Measurements from ENCODE around the gene GALK1. TPM values are rescaled to one million over a fixed set of nuclear protein-coding genes. Genes with fewer than 3 reads are reported as not detected.

The GALK1 gene
- polyA plus RNA-seq, 1 donor (not counting 4 experiments of a cell fraction or from before 2014, with no cell fraction given) = 1.3 TPM

DNA sequence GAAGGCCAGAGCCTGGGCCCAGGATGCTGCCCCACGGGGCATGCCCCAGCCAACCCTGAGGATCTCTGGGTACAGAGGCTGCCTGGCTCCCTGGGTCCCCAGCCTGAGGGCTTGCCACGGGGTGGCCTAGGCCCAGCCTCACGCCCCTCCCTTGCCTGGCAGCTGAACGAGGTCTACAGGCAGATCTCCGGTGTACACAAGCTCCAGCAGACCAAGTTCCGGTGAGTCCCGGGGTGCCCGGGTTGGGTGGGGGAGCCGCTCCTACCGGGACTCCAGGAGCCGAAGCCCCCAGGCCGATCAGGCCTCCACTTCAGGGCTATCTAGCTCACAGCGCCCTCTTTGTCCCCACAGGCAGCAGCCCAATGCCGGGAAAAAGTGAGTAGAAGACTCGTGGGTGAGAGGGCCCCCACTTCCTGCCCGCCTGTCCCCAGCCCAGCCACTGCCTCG is 24.3 kb downstream of the GALK1 start:
- dilution Hi-C loops (cut with MboI; ENCODE audit: extremely low pct_ligation_motif_present, low sequenced_read_pairs) = no loop called here
- H3K27ac ChIP-seq (ENCODE audit: control insufficient read depth, insufficient read depth, low read length) = no peak overlapping the region
- peaks cover 65% of the 10 kb centered on the region for H3K79me2 ChIP-seq (ENCODE audit: control insufficient read depth, insufficient read depth, low read length)
- H3K9ac ChIP-seq (ENCODE audit: control insufficient read depth, extremely low read depth, insufficient read depth, low read length) = no peak overlapping the region
- no peaks in the 10 kb centered on the region for H3K9me1 ChIP-seq (ENCODE audit: control insufficient read depth, extremely low read depth, insufficient read depth, low read length)
- DNase-seq (ENCODE audit: low read depth, low spot score) (no peak), FAIRE-seq (no peak)
- H3K36me3 ChIP-seq (ENCODE audit: control insufficient read depth in 2 of 2, extremely low read depth in 1 of 2, insufficient read depth in 2 of 2, low read length in 2 of 2) = peaks cover 66 to 84% of the 10 kb centered on the region in 2 experiments
- TF ChIP-seq, protein P1, sequence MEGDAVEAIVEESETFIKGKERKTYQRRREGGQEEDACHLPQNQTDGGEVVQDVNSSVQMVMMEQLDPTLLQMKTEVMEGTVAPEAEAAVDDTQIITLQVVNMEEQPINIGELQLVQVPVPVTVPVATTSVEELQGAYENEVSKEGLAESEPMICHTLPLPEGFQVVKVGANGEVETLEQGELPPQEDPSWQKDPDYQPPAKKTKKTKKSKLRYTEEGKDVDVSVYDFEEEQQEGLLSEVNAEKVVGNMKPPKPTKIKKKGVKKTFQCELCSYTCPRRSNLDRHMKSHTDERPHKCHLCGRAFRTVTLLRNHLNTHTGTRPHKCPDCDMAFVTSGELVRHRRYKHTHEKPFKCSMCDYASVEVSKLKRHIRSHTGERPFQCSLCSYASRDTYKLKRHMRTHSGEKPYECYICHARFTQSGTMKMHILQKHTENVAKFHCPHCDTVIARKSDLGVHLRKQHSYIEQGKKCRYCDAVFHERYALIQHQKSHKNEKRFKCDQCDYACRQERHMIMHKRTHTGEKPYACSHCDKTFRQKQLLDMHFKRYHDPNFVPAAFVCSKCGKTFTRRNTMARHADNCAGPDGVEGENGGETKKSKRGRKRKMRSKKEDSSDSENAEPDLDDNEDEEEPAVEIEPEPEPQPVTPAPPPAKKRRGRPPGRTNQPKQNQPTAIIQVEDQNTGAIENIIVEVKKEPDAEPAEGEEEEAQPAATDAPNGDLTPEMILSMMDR (optimal IDR thresholded peaks at IDR 0.05 in 1 of 3, IDR thresholded peaks at IDR 0.05 in 1 of 3, conservative IDR thresholded peaks at IDR 0.05 in 1 of 3; ENCODE audit: extremely low read depth in 1 of 3, insufficient read depth in 2 of 3, low read length in 3 of 3) = no peak
- TF ChIP-seq EZH2 (IDR thresholded peaks at IDR 0.05; ENCODE audit: low read length) = no peak
- no peak overlapping the region for H3K4me3 ChIP-seq (ENCODE audit: control insufficient read depth in 2 of 3, extremely low read depth in 1 of 3, insufficient read depth in 2 of 3, low read depth in 1 of 3, low read length in 3 of 3)
- no peak overlapping the region for H3K4me2 ChIP-seq (ENCODE audit: control insufficient read depth, extremely low read depth, insufficient read depth, low read depth, low read length)
- H3K27me3 ChIP-seq (ENCODE audit: control insufficient read depth, extremely low read depth, insufficient read depth, low read length) = no peaks in the 10 kb centered on the region
- peaks cover 78% of the 10 kb centered on the region for H4K20me1 ChIP-seq (ENCODE audit: control insufficient read depth, extremely low read depth, insufficient read depth, low read length)
- no peak overlapping the region for H2AFZ ChIP-seq (ENCODE audit: control insufficient read depth, low read length)
- no peaks in the 10 kb centered on the region for H3K9me3 ChIP-seq (ENCODE audit: control insufficient read depth, low read depth, low read length)
- no peaks in the 10 kb centered on the region for H3K4me1 ChIP-seq (ENCODE audit: control insufficient read depth, extremely low read depth, insufficient read depth, low read length)

DNA sequence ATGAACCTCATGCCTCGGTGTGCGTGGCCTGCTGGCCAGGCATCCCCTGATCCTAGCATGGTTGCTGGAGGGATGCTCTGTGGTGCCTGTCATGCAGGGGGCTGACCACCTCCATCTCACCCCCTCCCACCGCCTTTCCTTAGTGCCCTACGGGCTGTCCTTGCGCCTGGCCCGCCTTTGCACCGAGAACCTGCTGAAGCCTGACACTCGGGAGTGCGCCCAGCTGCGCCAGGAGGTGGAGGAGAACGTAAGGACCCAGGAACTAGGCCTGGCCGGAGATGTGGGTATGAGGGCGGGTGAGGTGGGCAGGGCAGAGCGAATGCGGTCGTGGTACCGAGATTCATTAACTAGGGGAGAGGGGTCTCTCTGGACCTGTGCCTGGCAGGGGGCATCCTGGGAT is 24.8 kb downstream of the GALK1 start:
- H4K20me1 ChIP-seq (ENCODE audit: control insufficient read depth, extremely low read depth, insufficient read depth, low read length) = peaks cover 79% of the 10 kb centered on the region
- H3K36me3 ChIP-seq (ENCODE audit: control insufficient read depth in 2 of 2, extremely low read depth in 1 of 2, insufficient read depth in 2 of 2, low read length in 2 of 2) = peaks cover 66 to 82% of the 10 kb centered on the region in 2 experiments
- TF ChIP-seq EZH2 (IDR thresholded peaks at IDR 0.05; ENCODE audit: low read length) = no peak
- TF ChIP-seq, protein P1 (optimal IDR thresholded peaks at IDR 0.05 in 1 of 3, IDR thresholded peaks at IDR 0.05 in 1 of 3, conservative IDR thresholded peaks at IDR 0.05 in 1 of 3; ENCODE audit: extremely low read depth in 1 of 3, insufficient read depth in 2 of 3, low read length in 3 of 3) = no peak
- no peak overlapping the region for H3K4me3 ChIP-seq (ENCODE audit: control insufficient read depth in 2 of 3, extremely low read depth in 1 of 3, insufficient read depth in 2 of 3, low read depth in 1 of 3, low read length in 3 of 3)
- H3K9ac ChIP-seq (ENCODE audit: control insufficient read depth, extremely low read depth, insufficient read depth, low read length) = no peak overlapping the region
- FAIRE-seq (no peak), DNase-seq (ENCODE audit: low read depth, low spot score) (no peak)
- H2AFZ ChIP-seq (ENCODE audit: control insufficient read depth, low read length) = no peak overlapping the region
- H3K4me2 ChIP-seq (ENCODE audit: control insufficient read depth, extremely low read depth, insufficient read depth, low read depth, low read length) = no peak overlapping the region
- H3K9me1 ChIP-seq (ENCODE audit: control insufficient read depth, extremely low read depth, insufficient read depth, low read length) = no peaks in the 10 kb centered on the region
- H3K9me3 ChIP-seq (ENCODE audit: control insufficient read depth, low read depth, low read length) = no peaks in the 10 kb centered on the region
- no peaks in the 10 kb centered on the region for H3K27me3 ChIP-seq (ENCODE audit: control insufficient read depth, extremely low read depth, insufficient read depth, low read length)
- dilution Hi-C loops (cut with MboI; ENCODE audit: extremely low pct_ligation_motif_present, low sequenced_read_pairs) = no loop called here
- no peak overlapping the region for H3K27ac ChIP-seq (ENCODE audit: control insufficient read depth, insufficient read depth, low read length)
- peaks cover 67% of the 10 kb centered on the region for H3K79me2 ChIP-seq (ENCODE audit: control insufficient read depth, insufficient read depth, low read length)
- H3K4me1 ChIP-seq (ENCODE audit: control insufficient read depth, extremely low read depth, insufficient read depth, low read length) = no peaks in the 10 kb centered on the region
